NCI-H510A treated with DMSO at 0.1 percent for 48 hours (cell line): Measurements from ENCODE around the gene CWF19L1.
"Not testable (repeated sequence)": the region's sequence is repeated elsewhere in the genome, so short reads cannot be mapped to it uniquely, and the experiment has no call there.

ENCODE experiments used
- DNase-seq: peaks from one replicate; lab custom pipeline; 2025; lab: John Stamatoyannopoulos, UW

Gene CWF19L1

GRCh38 chr10:100267239-100268104 is at the start of gene CWF19L1:
Gene CWF19L1 (minus strand): TSS chr10:100267638. CDS start chr10:100267593, 45 bp downstream.
- DNase-seq = peak; percentile 84

GRCh38 chr10:100315615-100316014 is 48.2 kb upstream of the CWF19L1 start:
- DNase-seq = no peak

DNA sequence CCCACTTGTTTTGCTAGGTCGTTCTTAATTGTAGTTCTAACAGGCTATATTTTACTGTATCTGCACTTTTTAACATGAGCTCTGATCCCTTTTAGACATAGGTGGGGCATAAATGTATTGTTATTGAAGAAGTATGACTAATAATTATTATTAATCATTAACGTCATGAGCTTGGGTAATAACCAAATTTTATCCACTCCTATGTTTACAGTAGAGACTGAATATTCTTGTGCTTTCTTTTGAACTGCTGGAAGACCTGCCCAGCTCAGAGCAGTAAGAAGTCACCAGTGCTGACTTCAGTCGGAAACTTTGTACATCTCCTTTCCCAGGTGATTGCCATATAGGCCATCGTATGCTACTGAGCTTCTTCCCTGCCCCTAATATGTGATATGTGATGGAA is 43.9 kb upstream of the CWF19L1 start:
- no peak for DNase-seq

DNA sequence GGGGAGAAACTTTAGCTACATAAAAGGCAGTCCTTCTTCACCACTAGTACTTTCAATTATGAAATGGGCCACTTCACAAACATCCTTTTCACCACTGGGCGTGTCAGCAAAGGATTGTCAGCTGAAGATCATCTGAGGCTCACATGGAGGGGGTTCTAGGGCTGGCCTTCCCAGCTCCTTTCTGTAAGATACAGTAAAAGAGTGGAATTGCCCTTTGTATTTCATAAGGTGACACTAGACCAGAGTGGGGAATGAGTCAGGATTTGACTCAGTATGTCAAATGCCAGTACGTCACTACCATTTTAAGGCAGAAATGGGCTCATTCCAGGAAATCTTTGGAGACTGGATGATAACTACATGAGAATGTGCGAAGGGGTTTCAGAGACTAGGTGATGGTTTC is 40.2 kb upstream of the CWF19L1 start:
- no peak for DNase-seq

DNA sequence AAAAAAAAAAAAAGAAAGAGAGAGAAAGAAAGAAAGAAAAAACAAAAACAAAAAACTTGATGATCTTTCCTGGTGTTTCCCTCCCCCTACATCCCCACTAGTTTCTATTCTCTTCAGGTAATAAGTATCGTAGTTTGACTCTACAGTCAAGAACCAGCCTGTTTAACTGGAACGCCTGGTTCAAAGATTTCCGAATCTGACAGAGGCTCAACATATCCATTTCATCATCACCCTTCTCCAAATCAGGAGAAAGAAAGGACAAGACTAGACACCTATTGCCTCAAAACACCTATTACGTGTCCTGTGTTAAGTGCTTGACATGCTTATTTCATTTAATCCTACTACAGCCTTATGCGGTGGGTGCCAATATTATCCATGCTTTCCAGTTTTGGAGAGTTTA is 39.4 kb upstream of the CWF19L1 start:
- DNase-seq = no peak

GRCh38 chr10:100304414-100304813 is 37.0 kb upstream of the CWF19L1 start:
- no peak for DNase-seq

- peak; percentile 43 for DNase-seq
Measured at GRCh38 chr10:100303724-100304319, 36.4 kb upstream of the CWF19L1 start.

GRCh38 chr10:100301123-100301522 is 33.7 kb upstream of the CWF19L1 start:
- DNase-seq = not testable (repeated sequence)

GRCh38 chr10:100297242-100297641 is 29.8 kb upstream of the CWF19L1 start:
- no peak for DNase-seq

- no peak for DNase-seq
Measured at GRCh38 chr10:100293066-100293465, 25.6 kb upstream of the CWF19L1 start.

GRCh38 chr10:100292300-100292699 is 24.9 kb upstream of the CWF19L1 start:
- DNase-seq = not testable (repeated sequence)

DNA sequence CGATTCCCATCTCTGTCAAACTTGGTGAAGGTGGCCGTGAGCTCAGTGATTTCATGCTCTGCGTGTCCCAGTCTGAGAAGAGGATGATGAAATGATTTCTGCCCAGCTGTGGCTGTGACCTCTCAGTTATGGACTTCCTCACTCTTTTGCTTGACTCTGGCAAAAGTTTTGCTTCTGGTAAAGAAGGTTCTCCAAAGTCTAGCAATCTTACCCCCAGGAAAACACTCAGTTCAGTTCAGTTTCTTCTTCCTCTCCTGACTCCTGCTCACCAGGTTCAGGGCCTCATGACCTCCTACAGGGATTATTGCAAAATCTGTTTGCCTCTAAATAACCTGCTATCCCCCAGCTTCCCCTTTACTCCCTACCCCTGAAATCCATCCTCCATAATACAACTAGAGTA is 23.9 kb upstream of the CWF19L1 start:
- DNase-seq = no peak

DNA sequence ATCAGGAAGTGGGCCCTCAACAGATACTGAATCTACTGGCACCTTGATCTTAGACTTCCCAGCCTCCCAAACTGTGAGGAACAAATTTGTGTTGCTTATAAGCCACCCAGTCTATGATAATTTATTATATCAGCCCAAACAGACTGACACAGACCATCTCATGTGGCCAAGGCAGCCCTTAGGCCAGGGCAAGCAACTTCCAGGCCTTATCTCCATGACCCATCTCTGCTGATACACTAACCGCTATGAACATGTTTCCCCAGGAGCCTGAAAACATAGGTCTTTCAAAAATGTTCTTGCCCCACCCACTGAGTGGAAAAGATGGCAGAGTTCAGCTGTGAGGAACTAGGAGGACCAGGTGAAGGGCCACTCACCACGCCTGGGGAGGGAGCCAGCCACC is 22.2 kb upstream of the CWF19L1 start:
- DNase-seq = no peak

- DNase-seq = no peak
Measured at GRCh38 chr10:100288196-100288595, 20.8 kb upstream of the CWF19L1 start.

DNA sequence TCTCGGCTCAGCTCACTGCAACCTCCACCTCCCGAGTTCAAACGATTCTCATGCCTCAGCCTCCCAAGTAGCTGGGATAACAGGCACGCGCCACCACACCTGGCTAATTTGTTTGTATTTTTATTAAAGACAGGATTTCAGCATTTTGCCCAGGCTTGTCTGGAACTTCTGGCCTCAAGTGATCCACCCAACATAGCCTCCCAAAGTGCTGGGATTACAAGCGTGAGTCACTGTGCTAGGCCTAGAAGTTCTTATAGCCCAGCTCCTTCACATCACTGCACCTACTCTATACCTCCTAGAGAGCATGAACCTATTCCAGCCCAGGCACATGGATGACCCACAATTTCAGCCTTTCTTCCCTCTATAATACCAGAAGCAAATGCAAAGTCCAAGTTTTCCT is 20.3 kb upstream of the CWF19L1 start:
- no peak for DNase-seq

DNA sequence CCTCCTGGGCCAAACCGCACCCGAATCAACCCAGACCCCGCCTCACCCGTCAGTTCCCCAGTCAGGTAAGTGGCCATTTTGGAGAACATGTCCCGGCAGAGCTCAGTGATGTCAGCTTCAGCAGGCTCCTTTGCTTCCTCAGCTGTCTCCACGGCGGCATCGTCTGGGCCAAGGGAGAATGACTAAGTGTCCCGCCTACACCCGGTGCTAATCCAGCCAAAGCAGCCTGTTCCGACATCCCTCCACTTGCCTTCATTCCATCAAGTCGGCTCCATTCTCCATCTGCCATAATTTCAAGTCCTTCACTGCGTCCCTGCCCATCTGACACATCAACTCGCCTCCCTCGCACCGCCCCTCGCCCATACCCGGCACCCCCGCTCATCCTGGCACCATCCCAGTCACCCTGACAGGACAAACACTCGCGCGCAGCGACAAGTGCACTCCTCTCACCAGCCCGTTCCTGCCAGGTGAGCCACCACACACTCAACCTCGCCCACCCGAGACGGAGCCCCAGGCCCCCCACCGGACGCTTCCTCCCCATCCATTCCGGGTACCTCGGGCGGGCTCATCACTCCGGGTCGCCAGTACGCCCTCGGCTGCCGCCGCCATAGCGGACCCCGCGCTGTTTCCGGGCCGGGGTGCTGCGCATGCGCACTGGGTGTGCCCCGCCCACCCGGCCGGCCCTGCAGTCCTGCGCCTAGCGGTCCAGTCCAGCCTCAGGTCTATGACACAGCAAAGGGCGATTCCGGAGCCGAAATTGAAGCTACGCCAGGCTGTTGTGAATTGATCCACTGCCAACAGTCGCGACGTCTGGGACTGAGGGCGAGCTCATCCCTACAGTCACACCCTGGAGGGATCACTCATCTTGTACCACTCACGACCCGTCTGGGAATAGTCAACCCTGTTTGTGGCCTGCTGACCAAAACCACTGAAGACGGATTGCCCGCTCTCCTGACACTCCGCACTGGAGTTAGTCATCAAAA is 18.9 kb upstream of the CWF19L1 start, which contains the start of gene BLOC1S2:
Gene BLOC1S2 (minus strand): TSS at position 630 of the 983 bp plus-strand sequence. CDS start 21 bp downstream, at position 609.
- DNase-seq = peak; percentile 67

- DNase-seq = not testable (repeated sequence)
Measured at GRCh38 chr10:100285326-100285725, 17.9 kb upstream of the CWF19L1 start.

DNA sequence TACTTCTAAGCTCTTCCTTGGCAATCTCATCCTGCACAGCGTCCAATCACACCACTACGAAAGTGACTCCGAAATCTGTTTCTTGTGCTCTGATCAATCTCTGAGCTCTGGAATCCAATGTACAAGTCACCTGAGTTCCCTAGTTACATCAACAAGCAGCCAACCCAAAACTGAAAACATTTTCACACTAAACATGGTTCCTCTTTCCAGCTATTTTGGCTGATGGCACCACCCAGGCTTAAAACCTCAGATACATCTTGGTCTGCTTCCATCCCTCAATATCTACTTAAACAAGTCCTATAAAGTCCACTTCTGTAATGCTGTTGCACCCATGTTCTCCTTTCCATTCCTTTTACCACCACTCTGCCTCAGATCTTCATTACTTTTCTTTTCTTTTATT is 15.5 kb upstream of the CWF19L1 start:
- no peak for DNase-seq

- not testable (repeated sequence) for DNase-seq
Measured at GRCh38 chr10:100276971-100277370, 9.5 kb upstream of the CWF19L1 start.

- no peak for DNase-seq
Measured at GRCh38 chr10:100265821-100266485, 1.5 kb downstream of the CWF19L1 start.

DNA sequence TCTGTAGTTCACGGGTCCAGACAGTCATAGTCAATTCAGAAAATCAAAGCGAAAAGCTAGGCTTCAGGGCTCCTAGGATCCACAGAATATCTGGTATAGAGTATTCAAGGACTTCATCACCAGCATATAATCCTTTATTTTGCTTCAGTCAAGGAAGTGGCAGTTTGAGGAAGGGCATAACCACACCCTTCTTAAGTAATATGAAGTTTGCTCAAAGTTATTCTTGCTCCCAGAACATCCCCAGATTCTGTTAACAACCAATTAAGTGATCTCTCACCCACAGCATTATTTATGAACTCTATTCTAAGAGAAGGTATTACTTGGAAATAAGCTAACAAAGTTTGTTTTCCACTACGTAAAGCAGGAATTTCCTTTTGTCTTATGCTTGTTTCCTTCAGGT is 13.2 kb downstream of the CWF19L1 start:
- no peak for DNase-seq

GRCh38 chr10:100253041-100253440 is 14.4 kb downstream of the CWF19L1 start:
- no peak for DNase-seq
